Measurements from ENCODE around the gene MRPS31. TPM values are rescaled to one million over a fixed set of nuclear protein-coding genes. Genes with fewer than 3 reads are reported as not detected.

The MRPS31 gene
- total and polyA plus RNA-seq, 10 of the 15 experiments (the other 5 are each of a cell fraction or from before 2014, with no cell fraction given) = 20.3 to 60.9 (median 43.1) TPM

- DNase-seq (ENCODE audit: low read depth, low spot score) (no peak), ATAC-seq (no peak), FAIRE-seq (no peak)
- Histone ChIP-seq H4K20me1 (ENCODE audit: control insufficient read depth, insufficient read depth) (no peaks in the 10 kb centered on the region), H3K79me2 (ENCODE audit: control insufficient read depth, insufficient read depth, low read length) (no peaks in the 10 kb centered on the region), H3K27me3 (replicated peaks in 1 of 2; ENCODE audit: control insufficient read depth in 2 of 2, insufficient read depth in 2 of 2, low read length in 1 of 2) (0 out of 4 replicates have a peak, but pooled peaks cover 0 to 3% of the 10 kb centered on the region in 2 experiments), H3K9me3 (replicated peaks; ENCODE audit: control insufficient read depth, insufficient read depth, low read length) (no peaks in the 10 kb centered on the region), H3K4me1 (ENCODE audit: control insufficient read depth, insufficient read depth, low read length) (no peaks in the 10 kb centered on the region), H3K4me3 (no peak overlapping the region), H3K36me3 (ENCODE audit: control insufficient read depth in 2 of 2, insufficient read depth in 2 of 2, low read length in 1 of 2) (no peaks in the 10 kb centered on the region), H3K9ac (ENCODE audit: control insufficient read depth, insufficient read depth, low read length) (no peak overlapping the region), H3K27ac (ENCODE audit: control insufficient read depth, insufficient read depth) (no peak overlapping the region), H3K4me2 (ENCODE audit: control insufficient read depth, insufficient read depth) (no peak overlapping the region), H2AFZ (ENCODE audit: control insufficient read depth, low read depth, low read length) (no peak overlapping the region)
- ChIA-PET POLR2A (no interaction called here), RAD21 (ENCODE audit: unreplicated experiment) (interaction anchor here (1.0 to 5.5 kb wide), 5 partner anchors 12 to 997 kb away, joined by 3 to 92 read pairs (median 3); no protein-coding TSS in a partner anchor), CTCF (interaction anchor here (0.8 to 9.0 kb wide), 13 partner anchors 8 to 994 kb away, joined by 3 to 115 read pairs (median 21); no protein-coding TSS in a partner anchor), SMC1A (ENCODE audit: uncharacterized antibody, unreplicated experiment) (interaction anchor here (0.9 to 5.6 kb wide), 11 partner anchors 12 to 998 kb away, joined by 3 to 40 read pairs (median 4); no protein-coding TSS in a partner anchor)
- TF ChIP-seq, protein P1, sequence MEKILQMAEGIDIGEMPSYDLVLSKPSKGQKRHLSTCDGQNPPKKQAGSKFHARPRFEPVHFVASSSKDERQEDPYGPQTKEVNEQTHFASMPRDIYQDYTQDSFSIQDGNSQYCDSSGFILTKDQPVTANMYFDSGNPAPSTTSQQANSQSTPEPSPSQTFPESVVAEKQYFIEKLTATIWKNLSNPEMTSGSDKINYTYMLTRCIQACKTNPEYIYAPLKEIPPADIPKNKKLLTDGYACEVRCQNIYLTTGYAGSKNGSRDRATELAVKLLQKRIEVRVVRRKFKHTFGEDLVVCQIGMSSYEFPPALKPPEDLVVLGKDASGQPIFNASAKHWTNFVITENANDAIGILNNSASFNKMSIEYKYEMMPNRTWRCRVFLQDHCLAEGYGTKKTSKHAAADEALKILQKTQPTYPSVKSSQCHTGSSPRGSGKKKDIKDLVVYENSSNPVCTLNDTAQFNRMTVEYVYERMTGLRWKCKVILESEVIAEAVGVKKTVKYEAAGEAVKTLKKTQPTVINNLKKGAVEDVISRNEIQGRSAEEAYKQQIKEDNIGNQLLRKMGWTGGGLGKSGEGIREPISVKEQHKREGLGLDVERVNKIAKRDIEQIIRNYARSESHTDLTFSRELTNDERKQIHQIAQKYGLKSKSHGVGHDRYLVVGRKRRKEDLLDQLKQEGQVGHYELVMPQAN (conservative IDR thresholded peaks at IDR 0.05) = no peak
- TF ChIP-seq JUNB (IDR thresholded peaks at IDR 0.05) (no peak), MYC (IDR thresholded peaks at IDR 0.05; ENCODE audit: insufficient read depth, insufficient read length, insufficient replicate concordance, low read length, severe bottlenecking) (no peak), BACH1 (IDR thresholded peaks at IDR 0.05; ENCODE audit: borderline replicate concordance) (no peak), FOS (IDR thresholded peaks at IDR 0.05; ENCODE audit: borderline replicate concordance, extremely low read depth, insufficient read length) (no peak)
- in situ Hi-C loops (cut with MboI) = loop anchor here (5.0 to 25.0 kb wide), 4 partner anchors 618 to 1618 kb away; no protein-coding TSS in a partner anchor
- no TSS peak for BruUV-seq (replicated peaks)
- intact Hi-C loops (cut with micrococcal nuclease; ENCODE audit: unreplicated experiment) = loop anchor here (5.0 kb wide), 2 partner anchors 97 to 903 kb away; no protein-coding TSS in a partner anchor
- WGBS (ENCODE audit: insufficient coverage, insufficient replicate concordance, low lambda C conversion rate, missing lambda C conversion rate) = 88% methylated on average over 7 of the region's 7 CpGs
Measured at GRCh38 chr13:40680659-40681323, 90.2 kb downstream of the MRPS31 start.
